Measurements from ENCODE around the gene AP3S1.

Gene AP3S1

DNA sequence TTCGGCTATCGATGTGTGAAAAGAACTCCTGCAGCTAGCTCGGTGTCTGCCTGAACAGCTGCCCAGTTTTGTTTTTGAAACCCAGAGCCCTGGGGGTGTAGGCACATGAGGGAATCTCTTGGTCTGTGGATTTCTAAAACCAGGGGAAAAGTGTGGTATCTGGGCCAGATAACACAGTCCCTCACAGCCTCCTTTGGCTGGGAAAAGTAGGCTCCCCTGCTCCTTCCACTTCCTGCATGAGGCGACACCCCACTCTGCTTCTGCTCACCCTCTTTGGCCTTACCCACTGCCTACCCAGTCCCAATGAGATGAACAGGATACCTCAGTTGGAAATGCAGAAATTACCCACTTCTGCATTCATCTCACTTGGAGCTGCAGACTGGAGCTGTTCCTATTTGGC, 15.8 kb upstream of the AP3S1 start:
- DNase-seq: no peak

- DNase-seq: no peak
Measured at GRCh38 chr5:115829913-115830312, 11.8 kb upstream of the AP3S1 start.

DNA sequence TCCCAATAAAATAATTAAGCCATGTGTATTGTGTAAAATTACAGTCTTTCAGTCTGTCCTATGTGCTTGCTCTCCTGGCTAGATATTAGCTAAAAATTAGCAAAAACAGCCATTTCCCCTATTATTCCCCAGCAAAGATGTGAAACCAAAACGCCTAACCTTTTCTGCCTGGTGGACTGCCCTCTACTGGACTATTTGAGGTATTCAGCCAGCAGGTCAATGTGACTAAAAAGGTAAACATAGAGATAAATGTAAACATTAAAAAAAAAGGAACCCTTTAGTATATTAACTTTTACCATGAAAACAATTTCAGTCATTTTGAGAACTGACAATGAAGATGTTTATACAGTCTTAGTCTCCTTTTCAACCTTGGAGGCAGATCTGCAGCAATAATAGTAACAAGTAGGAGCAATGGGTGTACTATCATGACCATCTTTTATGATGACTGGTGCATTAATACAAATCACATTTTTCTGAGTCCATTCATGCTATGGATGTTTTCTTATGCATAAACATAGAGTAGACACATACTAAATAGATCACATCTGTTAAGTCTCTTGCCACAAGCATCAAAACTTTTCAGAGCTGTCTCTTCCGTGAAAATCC, 10.5 kb upstream of the AP3S1 start:
- DNase-seq: peak; percentile 9

DNA sequence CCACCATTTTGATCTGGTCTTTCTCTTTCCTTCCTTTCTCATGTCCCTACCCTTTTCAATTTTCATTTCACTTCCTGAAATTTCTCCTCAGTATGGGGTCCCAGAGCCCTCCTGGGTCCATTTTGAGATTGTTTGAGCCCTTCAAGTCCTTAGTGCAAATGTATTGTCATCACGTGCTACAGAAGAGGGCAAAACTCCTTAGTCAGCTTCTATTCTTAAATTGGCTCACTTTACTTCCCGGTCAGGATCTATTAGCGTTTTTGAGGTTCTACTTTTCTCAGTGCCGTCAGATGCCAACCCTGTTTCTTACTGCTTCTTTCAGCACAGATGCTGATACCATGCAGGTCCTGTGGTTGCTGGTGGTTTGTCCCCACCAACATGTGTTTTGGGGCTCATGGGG, 6.3 kb upstream of the AP3S1 start:
- DNase-seq: no peak

DNA sequence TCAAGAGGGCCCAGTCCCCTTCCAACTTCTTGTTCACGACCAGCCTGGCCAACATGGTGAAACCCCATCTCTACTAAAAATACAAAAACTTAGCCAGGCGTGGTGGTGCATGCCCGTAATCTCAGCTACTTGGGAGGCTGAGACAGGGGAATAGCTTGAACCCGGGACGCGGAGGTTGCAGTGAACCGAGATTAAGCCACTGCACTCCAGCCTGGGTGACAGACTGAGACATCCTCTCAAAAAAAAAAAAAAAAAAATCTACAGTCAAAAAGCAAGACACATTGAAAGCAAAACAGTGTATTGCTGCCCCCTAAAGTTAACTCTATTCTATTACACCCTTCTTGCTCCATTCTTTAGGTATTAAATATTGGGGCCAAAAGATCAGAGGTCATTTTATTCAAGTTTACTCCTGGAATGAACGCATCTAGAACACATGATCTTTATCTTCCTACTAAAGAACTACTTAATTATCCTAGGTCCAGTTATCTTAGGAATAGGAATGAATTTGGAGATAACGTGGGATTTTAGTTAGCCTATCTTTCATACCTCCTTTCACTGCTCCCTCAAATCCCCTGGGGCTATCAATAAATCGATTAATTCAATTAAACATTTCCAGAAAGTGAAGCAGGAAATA, 2.7 kb upstream of the AP3S1 start:
- peak; percentile 14 for DNase-seq

- DNase-seq: no peak
Measured at GRCh38 chr5:115840873-115841272, 862 bp upstream of the AP3S1 start.

- DNase-seq: peak; percentile 60
Measured at GRCh38 chr5:115842089-115842935, 577 bp downstream of the AP3S1 start.

DNA sequence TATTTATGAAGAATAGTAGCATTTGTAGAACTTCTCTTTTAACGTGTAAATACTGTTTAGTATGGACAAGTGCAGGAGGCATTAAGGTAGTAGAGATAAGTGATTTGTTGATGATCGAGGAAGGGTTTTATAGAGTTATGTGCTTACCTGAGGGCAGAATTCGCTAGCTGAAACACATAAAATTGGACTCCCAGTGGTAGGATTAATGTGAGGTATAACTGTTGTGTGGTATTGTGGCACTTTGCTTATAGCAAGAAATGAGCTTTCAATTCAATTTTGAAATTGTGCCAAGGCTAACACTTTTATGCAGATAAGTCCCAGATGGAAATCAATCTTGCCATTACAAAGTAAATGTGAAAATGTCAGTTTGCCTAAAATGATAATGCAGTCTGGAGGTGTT, 1.2 kb downstream of the AP3S1 start:
- no peak for DNase-seq

DNA sequence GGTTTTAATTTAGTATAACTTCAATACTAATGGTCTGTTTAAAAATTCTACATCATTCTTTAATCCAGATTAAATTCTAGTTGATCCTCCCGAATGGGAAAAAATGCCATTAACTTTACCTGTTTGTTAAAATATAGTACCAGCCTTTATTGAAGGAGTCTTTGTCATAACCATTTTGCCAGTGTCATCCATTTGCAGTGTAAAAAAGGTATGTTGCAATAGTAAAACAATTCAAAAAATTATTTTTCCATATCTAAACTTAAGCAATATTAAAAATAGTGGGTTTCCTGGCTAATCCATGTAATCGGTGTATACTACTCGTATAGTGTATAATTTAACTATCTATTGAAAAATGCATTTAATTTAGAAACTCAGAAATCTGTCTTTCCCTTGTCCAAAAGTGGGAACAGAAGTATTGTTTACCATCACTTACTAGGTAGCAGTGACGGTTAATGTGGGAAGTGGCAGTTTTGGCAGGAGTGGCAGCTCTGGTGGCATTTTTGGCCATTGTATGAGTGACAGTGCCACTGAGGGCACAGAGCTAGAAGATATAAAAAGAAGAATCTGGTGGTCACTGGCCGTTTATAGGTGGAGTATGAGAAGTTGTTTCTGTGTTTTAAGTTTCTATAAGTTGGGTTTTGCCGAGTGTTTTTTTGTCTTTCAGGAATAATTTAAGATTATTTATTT, 1.9 kb downstream of the AP3S1 start:
- no peak for DNase-seq

DNA sequence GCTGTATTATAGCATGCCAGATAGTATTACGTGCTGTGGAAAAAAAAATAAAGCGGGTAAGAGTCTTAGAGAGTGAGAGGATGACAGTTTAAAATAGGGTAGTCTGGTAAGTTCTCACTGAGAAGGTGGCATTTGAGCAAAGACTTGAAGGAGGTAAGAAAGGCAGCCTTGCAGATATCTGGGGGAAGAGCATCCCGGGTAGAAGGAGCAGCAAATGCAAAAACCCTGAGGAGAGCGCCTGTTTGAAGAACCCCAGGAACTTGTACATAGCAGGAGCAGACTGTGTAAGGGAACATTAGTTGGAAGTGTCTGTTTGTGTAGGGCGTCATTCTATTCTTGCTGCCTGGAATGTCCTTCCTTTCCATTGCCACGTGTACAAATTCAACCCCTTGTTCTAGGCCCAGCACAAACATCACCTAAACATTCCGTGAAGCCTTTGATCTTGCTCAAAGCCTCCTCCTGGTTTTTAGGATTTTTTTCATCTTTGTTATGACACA, 2.6 kb downstream of the AP3S1 start:
- DNase-seq: no peak

- no peak for DNase-seq
Measured at GRCh38 chr5:115847290-115847689, 5.6 kb downstream of the AP3S1 start.

- no peak for DNase-seq
Measured at GRCh38 chr5:115849258-115849798, 7.6 kb downstream of the AP3S1 start.

DNA sequence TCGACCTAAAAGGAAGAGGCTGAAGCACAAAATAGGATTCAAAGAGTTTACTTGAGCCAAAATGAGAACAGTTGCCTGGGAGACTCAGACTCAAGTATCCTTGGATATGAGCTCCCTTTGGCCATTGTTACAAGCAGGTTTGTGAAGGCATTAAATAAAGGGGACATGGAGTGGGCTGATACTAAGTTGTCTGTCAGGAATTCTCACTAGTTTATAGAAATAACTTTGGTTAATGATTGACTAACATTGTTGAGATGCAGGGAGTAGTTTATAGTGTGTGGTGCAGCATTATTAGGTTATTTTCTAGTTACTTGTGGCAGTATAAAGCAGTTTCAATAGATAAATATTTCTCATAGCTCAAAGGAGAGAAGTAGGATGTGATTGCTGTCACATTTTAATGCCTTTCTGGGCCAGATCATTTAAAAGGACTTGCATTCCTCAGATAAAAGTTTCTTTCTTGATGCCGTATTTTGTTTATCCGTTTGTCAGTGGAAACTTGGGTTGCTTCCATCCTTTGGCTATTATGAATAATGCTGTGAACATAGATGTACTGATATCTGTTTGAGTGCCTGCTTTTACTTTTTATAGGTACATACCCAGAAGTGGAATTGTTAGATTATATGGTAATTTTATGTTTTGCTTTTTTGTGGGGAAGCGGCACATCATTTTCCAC, 9.1 kb downstream of the AP3S1 start:
- no peak for DNase-seq

DNA sequence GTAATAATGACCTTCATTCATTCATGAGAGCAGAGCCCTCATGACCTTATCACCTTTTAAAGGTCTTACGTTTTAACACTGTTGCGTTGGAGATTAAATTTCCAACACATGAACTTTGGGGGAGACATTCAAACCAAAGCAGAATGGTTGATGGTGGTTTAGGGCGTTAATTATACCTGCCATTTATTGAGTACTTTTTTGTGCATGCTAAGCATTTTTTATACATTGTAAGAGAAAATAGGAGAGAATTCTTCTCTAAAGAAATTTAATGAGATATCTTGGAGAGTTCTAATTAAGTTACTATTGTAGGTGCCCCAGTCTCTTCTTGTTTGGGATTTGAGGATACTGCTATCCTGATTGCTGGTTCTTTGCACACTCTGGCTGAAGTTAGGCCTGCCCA, 12.4 kb downstream of the AP3S1 start:
- no peak for DNase-seq

GRCh38 chr5:115855959-115856358, 14.2 kb downstream of the AP3S1 start:
- DNase-seq: no peak

GRCh38 chr5:115857057-115857479, 15.3 kb downstream of the AP3S1 start:
- DNase-seq: no peak

DNA sequence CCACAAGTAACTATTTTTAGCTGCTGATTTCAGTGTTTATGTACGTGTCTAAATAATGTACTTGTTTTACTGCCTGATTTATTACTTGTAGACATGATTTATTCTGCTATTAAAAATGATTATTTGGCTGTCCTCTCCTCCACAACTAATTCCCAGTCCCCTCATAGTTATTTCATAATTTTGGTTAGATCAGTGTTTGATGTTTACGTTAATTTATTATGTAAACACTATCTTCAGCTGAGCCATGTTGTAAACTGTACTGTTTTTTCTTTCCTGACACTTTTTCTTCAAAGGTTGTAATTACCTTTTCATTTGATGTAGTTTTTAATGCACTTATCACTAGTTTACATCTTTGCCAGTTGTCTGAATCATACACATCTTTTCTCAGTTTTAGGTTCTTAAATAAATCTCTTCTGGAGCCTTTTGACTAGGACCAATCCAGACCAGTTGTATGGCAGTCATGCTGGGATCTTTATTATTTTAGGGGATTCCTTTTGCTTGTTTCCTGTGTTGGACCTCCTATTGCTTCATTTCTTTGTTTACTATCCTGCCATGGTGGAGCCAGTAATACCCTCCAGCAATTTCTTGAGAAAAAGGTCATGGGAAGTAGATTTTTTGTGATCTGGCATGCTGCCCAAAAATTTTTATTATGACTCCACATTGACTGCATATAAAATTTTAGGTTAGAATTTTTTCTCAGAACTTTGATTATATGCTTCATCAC, 16.1 kb downstream of the AP3S1 start:
- DNase-seq: no peak

- DNase-seq: no peak
Measured at GRCh38 chr5:115858396-115858795, 16.7 kb downstream of the AP3S1 start.

GRCh38 chr5:115859378-115859777, 17.6 kb downstream of the AP3S1 start:
- no peak for DNase-seq

DNA sequence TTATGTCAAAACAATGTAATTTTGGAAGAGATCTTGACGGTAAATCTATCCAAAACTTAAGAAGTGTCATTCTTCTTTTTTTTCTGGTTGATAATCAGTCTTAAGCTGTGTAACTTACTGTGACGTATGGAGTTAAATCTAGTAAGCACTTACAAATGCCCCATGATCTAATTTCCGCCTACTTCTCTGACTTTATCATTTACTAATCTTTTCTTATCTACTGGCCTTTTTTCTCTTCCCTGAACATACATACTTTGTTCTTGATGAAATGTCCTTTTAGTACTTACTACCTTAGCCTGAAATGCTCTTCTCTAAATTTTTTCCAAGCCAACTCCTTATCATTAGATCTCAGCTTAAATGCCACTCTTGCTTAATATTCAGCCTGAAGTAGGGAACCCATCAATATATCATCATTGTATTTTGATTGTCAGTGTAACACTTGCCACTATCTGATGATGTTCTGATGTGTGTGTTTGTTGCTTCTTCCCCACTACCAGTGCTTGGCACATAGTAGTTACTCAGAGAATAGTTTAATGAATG, 27.6 kb downstream of the AP3S1 start:
- no peak for DNase-seq

GRCh38 chr5:115872447-115872846, 30.7 kb downstream of the AP3S1 start:
- DNase-seq: no peak
